Neural progenitor cell (in vitro differentiated cells): Measurements from ENCODE around the gene E4F1.

Experiments used
- EZH2phosphoT487 ChIP-seq: fragments of 200-600 bp; sonication (generic); IDR thresholded peaks from 2 replicates; pipeline ENCODE4 v1.6.1; 2017; ENCODE audit warnings: antibody characterized with exemption
- TF ChIP-seq, protein P1 (sequence below): fragments of 200-600 bp; sonication (generic); IDR thresholded peaks from 2 replicates; pipeline ENCODE4 v1.5.1; 2017; ENCODE audit warnings: antibody characterized with exemption, mild to moderate bottlenecking

DNA sequence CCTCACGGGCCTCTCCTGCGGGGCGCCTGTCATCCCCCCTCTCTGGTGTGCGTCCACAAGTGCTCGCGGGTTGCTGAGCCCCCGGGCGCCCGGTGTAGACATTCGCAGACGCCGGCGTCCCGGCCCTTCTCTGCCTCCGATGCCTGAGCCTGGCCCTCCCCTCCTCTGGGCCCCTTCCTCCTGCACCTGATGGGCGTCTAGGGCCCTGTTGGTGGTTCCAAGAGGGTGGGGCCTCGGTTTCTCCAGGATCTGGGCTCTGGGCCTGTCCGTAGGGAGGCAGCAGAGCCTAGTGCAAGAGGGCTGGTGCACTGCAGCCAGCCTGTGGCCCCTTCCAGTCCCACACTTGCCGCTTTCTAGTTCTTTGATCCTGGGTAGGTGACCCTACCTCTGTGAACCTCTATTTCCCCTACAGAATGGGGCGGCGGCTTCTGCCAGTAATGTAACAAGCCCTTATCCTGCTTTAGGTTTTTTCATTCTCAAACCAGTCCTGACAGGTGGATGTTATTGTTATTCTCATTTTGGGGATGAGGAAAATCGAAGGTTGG, 623 bp downstream of the E4F1 start:
- TF ChIP-seq, protein P1, sequence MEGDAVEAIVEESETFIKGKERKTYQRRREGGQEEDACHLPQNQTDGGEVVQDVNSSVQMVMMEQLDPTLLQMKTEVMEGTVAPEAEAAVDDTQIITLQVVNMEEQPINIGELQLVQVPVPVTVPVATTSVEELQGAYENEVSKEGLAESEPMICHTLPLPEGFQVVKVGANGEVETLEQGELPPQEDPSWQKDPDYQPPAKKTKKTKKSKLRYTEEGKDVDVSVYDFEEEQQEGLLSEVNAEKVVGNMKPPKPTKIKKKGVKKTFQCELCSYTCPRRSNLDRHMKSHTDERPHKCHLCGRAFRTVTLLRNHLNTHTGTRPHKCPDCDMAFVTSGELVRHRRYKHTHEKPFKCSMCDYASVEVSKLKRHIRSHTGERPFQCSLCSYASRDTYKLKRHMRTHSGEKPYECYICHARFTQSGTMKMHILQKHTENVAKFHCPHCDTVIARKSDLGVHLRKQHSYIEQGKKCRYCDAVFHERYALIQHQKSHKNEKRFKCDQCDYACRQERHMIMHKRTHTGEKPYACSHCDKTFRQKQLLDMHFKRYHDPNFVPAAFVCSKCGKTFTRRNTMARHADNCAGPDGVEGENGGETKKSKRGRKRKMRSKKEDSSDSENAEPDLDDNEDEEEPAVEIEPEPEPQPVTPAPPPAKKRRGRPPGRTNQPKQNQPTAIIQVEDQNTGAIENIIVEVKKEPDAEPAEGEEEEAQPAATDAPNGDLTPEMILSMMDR = no peak
- no peak for TF ChIP-seq EZH2phosphoT487
